ENCODE measurements around the gene AMN1.

Gene AMN1

DNA sequence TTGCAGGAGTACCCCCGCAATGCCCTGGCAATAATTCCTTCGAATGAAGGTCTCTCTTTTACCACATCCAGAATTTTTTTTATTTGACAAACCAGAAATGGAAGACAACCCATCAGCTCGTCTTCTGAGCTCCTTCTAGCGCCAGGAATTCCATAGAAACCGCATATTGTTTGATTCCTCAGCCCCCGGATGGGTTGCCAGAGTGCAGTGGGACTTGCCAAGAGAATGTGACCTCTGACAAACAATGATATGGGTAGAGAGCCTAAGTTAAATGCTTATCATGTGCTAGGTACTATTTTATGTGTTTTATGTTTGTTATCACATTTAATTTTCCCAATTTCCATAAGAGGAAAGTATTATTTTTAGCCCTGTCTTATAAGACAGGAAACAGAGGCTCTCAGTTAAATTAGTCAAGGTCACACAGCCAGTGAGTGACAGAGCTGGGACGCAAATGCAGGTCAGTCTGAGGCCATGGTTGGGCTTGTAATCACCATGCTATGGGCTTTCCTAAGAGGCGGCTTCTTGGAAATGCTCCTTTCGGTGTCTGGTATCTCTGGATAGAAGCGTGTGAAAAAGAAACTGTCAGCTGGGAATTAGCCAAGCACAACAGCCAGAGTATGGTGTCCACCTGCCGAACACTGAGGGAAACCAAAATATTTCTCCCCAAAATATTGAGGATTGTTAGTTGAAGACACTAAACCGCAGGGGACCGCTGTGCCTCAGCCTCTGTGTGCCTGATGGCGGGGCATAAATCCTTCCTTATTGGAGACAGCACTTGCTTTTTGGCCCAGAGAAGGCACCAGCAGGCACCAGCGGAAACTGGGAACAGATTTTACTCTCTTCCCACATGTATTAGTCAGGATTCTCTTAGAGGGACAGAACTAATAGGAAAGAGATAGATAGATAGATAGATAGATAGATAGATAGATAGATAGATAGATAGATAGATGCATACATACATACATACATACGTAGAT is 98.8 kb downstream of the AMN1 start:
- no peak for DNase-seq (ENCODE audit: low spot score)

GRCh38 chr12:31627456-31628054 is 101.3 kb downstream of the AMN1 start:
- DNase-seq (ENCODE audit: low spot score): no peak

DNA sequence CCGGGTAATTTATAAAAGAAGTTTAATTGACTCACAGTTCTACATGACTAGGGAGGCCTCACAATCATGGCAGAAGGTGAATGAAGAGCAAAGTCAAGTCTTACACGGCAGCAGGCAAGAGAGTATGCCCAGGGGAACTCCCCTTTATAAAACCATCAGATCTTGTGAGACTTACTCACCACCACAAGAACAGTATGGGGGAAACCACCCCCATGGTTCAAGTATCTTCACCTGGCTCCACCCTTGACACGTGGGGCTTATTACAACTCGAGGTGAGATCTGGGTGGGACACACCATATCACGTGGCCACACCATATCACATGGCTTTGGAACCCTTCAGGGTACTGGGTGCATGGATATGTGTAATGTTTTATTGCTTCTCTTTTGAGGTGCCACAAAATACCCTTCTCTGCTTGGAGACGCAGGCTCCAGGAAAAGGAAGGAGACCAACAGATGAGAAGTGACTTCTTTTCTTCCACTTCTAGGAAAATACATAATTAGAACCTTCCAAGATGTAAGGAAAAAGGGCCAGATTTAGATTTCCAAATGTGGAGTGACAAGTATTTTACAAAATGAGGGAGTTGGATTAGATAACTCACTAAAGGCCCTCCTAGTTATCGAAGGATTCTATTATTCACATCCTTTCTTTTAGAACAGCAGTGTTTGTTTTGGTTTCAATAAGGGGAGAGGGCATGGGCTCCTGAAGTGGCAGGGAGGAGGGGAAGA is 102.4 kb downstream of the AMN1 start:
- no peak for DNase-seq (ENCODE audit: low spot score)

GRCh38 chr12:31622038-31622437 is 106.8 kb downstream of the AMN1 start:
- no peak for DNase-seq (ENCODE audit: low spot score)

Measured in activated CD4-positive, alpha-beta T cell treated with anti-CD3 and anti-CD28 coated beads, Interleukin-2, Interleukin-4, amounts not matched to agents 100 ng/mL and 50 ng/mL, durations not matched to agents 16 hours and 8 hours (primary cell).